Nephron (organoid): ENCODE data around the gene TMEM134.
A peak's percentile ranks its signal among the peaks of the same experiment; 100 is the strongest.

Source experiments
- H3K27ac Mint-ChIP-seq, 3 experiments: 2 replicates each; pipeline ENCODE4 v1.8.0; 2020; ENCODE audit warnings: mixed read lengths in 3 of 3, mild to moderate bottlenecking in 2 of 3, moderate library complexity in 1 of 3
- H3K27me3 Mint-ChIP-seq: 2 replicates; pipeline ENCODE4 v1.8.0; 2021; ENCODE audit warnings: low read depth, mild to moderate bottlenecking, moderate library complexity, mixed read lengths
- H3K36me3 Mint-ChIP-seq: 2 replicates; pipeline ENCODE4 v1.8.0; 2020; ENCODE audit warnings: low read depth, mixed read lengths
- H3K4me1 Mint-ChIP-seq: 2 replicates; pipeline ENCODE4 v1.8.0; 2020; ENCODE audit warnings: mixed read lengths
- H3K4me3 Mint-ChIP-seq, 3 experiments: 2 replicates each; pipeline ENCODE4 v1.8.0; 2020; ENCODE audit warnings: mild to moderate bottlenecking in 3 of 3, mixed read lengths in 3 of 3, moderate library complexity in 2 of 3
- H3K9me3 Mint-ChIP-seq: 2 replicates; pipeline ENCODE4 v1.8.0; 2020; ENCODE audit warnings: mixed read lengths
- CTCF ChIP-seq, 3 experiments: fragments of 200-600 bp; sonication (generic); IDR thresholded peaks; one replicate each; pipeline ENCODE4 v1.5.0; 2021; ENCODE audit warnings: antibody characterized with exemption in 3 of 3; ENCODE audit not compliant: unreplicated experiment in 3 of 3

TMEM134 gene

GRCh38 chr11:67449116-67449844 is 19.8 kb downstream of the TMEM134 start:
- H3K4me1 Mint-ChIP-seq: no peaks in the 10 kb centered on the region
- H3K4me3 Mint-ChIP-seq: no peak overlapping the region
- H3K36me3 Mint-ChIP-seq: no peaks in the 10 kb centered on the region
- peak overlapping the region in 2 of 3 experiments; percentile 15 to 21 for H3K27ac Mint-ChIP-seq
- peaks cover 5% of the 10 kb centered on the region for H3K27me3 Mint-ChIP-seq
- H3K9me3 Mint-ChIP-seq: no peaks in the 10 kb centered on the region
- no peak for TF ChIP-seq CTCF (IDR thresholded peaks at IDR 0.05; ENCODE audit: unreplicated experiment in 3 of 3)

- no peak overlapping the region for H3K4me3 Mint-ChIP-seq
- H3K9me3 Mint-ChIP-seq: no peaks in the 10 kb centered on the region
- no peak overlapping the region for H3K27ac Mint-ChIP-seq
- peaks cover 5% of the 10 kb centered on the region for H3K27me3 Mint-ChIP-seq
- H3K36me3 Mint-ChIP-seq: no peaks in the 10 kb centered on the region
- no peaks in the 10 kb centered on the region for H3K4me1 Mint-ChIP-seq
- TF ChIP-seq CTCF (IDR thresholded peaks at IDR 0.05; ENCODE audit: unreplicated experiment in 3 of 3): no peak
Observed at GRCh38 chr11:67448220-67448609, 20.8 kb downstream of the TMEM134 start.

- H3K4me1 Mint-ChIP-seq: no peaks in the 10 kb centered on the region
- peak overlapping the region; percentile 88 to 92 (median 91) for H3K4me3 Mint-ChIP-seq
- H3K27ac Mint-ChIP-seq: peak overlapping the region; percentile 58 to 93 (median 92)
- TF ChIP-seq CTCF (IDR thresholded peaks at IDR 0.05; ENCODE audit: unreplicated experiment in 3 of 3): no peak
- H3K9me3 Mint-ChIP-seq: no peaks in the 10 kb centered on the region
- no peaks in the 10 kb centered on the region for H3K36me3 Mint-ChIP-seq
- H3K27me3 Mint-ChIP-seq: peaks cover 5% of the 10 kb centered on the region
Observed at GRCh38 chr11:67445515-67445914, 23.5 kb downstream of the TMEM134 start.

DNA sequence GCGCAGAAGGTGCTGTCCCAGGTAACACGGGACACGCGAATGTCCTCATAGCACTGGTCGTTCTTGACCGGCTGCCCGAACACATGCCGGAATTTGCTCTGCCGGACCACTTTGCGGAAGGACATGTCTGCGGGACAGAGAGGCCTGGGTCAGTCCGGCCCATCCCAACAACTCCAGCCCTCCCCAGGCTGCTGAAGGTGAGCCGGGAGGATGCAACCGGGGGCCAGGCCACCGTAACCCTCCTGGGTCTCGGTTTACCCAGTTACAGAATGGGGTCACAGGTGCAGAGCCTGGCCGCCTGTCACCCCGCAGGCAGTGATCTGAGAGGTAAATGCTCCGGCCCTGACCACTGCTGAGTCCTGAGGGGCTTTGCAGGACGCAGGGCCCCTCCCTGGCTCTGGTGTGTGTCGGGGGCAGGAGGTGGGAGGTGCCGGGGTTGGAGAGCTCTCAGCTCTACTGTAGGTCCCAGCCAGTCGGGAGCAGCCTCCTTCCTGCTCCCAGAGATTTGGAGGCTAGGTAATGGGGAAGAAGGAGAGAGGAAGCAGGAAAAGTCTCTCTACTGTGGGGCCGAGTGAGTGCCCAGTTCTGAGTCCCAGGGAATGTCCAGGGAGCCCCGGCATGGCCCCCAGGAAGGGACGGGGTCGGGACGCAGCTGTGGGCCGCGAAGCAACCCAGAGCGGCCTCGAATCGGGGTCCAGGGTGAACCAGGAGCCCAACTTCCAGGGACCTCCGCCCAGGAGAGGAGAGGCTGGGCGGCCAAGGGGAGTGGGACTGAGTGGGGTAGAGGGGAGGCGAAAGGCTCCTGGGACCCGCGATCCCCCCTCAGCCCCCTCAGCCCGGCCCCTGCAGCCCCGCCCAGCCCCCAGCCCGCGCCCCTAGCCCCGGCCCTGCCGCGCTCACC is 26.3 kb downstream of the TMEM134 start:
- Mint-ChIP-seq H3K27ac (peak overlapping the region in 2 of 3 experiments; percentile 70 to 81), H3K4me3 (peak overlapping the region; percentile 87 to 90 (median 87)), H3K27me3 (no peaks in the 10 kb centered on the region), H3K4me1 (no peaks in the 10 kb centered on the region), H3K36me3 (no peaks in the 10 kb centered on the region), H3K9me3 (no peaks in the 10 kb centered on the region)
- TF ChIP-seq CTCF (IDR thresholded peaks at IDR 0.05; ENCODE audit: unreplicated experiment in 3 of 3): no peak

DNA sequence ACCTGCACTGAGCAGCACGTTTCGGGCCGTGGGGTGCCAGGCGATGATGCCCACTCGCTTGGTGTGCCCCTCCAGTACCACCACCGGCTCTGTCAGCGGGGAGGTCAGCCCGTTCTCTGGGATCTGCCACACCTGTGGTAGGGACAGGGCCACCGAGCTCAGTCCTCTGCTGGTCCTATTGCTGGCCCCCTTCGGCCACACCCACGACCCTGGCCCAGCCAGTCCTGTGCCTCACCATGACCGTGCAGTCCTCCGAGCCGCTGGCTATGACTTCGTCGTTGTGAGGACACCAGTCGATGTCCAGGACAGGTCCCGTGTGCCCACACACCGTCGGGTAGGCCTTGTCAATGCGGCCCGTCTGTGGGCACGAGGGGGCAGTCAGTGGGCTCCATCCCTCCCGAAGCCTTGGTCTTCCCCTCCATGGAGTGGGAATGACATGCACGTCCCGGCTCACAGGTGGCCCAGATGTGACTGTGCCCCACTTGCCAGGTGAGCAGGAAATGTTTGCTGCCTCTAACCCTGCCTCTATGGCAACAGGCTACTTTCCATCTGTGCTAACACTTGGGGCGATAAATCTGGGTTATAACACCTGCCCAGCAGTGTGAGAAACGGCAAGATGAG is 27.2 kb downstream of the TMEM134 start:
- Mint-ChIP-seq H3K27ac (no peak overlapping the region), H3K36me3 (no peaks in the 10 kb centered on the region), H3K9me3 (no peaks in the 10 kb centered on the region), H3K27me3 (no peaks in the 10 kb centered on the region), H3K4me3 (peak overlapping the region; percentile 87 to 90 (median 87)), H3K4me1 (no peaks in the 10 kb centered on the region)
- no peak for TF ChIP-seq CTCF (IDR thresholded peaks at IDR 0.05; ENCODE audit: unreplicated experiment in 3 of 3)
